ENCODE results near the gene CFDP1.

DNA sequence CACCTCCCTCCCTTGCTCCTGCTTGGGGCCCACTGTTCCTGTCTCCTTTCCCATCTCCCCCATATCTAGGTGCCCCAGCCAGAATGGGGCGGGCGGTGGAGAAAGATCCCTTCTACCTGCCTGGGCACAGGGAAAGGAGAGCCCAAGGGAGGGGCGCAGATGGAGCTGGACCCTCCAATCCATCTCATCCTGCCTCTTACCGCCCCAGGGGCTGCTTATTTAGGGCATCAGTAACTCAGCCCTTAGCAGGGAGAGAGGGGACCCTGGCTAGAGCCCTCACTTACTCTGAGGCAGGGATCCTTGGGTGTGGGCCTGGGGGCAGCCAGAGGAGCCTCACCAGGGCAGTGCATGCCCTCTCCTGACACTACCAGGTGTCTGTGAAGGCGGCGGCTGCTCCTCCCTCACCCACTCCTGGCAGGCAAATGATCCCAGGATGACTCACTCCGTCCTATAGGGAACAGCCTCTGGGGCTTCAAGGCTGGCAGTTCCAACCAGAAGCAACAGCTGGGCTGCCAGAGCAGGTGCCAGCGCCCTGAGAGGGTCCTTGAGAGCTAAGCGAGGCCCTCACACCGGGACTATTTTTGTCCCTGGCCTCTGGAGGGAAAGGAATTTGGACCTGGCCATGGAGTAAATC lies 165.6 kb downstream of the CFDP1 start:
- TF ChIP-seq, protein P1, sequence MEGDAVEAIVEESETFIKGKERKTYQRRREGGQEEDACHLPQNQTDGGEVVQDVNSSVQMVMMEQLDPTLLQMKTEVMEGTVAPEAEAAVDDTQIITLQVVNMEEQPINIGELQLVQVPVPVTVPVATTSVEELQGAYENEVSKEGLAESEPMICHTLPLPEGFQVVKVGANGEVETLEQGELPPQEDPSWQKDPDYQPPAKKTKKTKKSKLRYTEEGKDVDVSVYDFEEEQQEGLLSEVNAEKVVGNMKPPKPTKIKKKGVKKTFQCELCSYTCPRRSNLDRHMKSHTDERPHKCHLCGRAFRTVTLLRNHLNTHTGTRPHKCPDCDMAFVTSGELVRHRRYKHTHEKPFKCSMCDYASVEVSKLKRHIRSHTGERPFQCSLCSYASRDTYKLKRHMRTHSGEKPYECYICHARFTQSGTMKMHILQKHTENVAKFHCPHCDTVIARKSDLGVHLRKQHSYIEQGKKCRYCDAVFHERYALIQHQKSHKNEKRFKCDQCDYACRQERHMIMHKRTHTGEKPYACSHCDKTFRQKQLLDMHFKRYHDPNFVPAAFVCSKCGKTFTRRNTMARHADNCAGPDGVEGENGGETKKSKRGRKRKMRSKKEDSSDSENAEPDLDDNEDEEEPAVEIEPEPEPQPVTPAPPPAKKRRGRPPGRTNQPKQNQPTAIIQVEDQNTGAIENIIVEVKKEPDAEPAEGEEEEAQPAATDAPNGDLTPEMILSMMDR (conservative IDR thresholded peaks at IDR 0.05; ENCODE audit: low read depth, low read length): no peak
- TF ChIP-seq EZH2 (IDR thresholded peaks at IDR 0.05; ENCODE audit: low read length, unreplicated experiment) (no peak), EZH2phosphoT487 (IDR thresholded peaks at IDR 0.05; ENCODE audit: borderline replicate concordance, low read length) (no peak)

All from PC-3 (cell line).